Measurements from ENCODE around the gene TMEM170A.
A peak's percentile ranks its signal among the peaks of the same experiment; 100 is the strongest.
"Not testable (repeated sequence)": the region's sequence is repeated elsewhere in the genome, so short reads cannot be mapped to it uniquely, and the experiment has no call there.

The TMEM170A gene

GRCh38 chr16:75479421-75479990 is 15.0 kb upstream of the TMEM170A start:
- DNase-seq, result no peak

GRCh38 chr16:75478480-75479345 is 14.2 kb upstream of the TMEM170A start:
- DNase-seq, result no peak

GRCh38 chr16:75477680-75478473 is 13.4 kb upstream of the TMEM170A start:
- no peak for DNase-seq

GRCh38 chr16:75476817-75477216 is 12.3 kb upstream of the TMEM170A start:
- DNase-seq, result no peak

- no peak for DNase-seq
Measured at GRCh38 chr16:75475420-75475847, 10.9 kb upstream of the TMEM170A start.

DNA sequence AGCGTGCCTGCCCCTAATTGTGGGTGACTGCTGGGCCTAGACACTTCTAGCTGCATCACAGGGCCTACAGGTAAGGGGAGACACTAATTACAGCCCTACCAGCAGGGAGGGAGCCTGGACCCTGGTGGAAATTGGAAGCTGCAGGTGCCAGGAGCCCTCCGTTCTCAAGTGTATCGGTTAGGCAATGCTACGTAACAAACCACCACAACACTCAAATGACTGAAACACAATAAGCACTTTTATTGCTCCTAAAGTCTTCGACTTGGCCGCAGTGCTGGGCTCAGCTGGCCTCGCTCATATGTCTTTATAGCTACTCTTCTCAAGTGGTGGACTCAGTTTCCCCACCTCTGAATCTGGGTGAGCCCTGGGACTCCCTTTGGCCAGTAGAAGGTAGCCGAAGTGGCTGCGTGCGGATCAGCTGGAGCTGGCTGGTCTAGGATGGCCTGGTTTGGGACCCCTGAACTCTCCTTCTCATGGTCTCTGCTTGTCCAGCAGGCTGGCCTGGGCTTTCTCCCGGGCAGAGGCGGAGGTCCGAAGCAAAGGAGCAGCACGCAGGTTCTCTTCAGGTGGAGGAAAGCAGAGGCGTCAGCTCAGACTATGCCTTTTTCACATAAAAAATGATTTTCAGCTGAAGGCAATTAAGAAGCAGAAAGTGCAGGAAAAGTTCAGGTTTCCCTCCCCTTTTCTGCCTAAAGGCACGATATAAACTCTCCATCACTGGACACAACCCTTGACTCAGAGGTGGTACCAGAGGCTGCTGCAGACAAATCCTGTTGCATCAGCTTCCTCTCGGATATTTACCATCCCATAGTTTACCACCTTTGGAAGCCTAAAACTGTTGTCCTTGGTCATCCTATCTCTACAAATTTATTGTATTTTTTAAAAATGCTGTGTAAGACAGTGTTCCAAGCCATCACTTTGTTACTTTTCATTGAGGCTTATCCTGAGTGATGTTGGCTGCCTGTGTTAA is 8.7 kb upstream of the TMEM170A start:
- DNase-seq, result no peak

DNA sequence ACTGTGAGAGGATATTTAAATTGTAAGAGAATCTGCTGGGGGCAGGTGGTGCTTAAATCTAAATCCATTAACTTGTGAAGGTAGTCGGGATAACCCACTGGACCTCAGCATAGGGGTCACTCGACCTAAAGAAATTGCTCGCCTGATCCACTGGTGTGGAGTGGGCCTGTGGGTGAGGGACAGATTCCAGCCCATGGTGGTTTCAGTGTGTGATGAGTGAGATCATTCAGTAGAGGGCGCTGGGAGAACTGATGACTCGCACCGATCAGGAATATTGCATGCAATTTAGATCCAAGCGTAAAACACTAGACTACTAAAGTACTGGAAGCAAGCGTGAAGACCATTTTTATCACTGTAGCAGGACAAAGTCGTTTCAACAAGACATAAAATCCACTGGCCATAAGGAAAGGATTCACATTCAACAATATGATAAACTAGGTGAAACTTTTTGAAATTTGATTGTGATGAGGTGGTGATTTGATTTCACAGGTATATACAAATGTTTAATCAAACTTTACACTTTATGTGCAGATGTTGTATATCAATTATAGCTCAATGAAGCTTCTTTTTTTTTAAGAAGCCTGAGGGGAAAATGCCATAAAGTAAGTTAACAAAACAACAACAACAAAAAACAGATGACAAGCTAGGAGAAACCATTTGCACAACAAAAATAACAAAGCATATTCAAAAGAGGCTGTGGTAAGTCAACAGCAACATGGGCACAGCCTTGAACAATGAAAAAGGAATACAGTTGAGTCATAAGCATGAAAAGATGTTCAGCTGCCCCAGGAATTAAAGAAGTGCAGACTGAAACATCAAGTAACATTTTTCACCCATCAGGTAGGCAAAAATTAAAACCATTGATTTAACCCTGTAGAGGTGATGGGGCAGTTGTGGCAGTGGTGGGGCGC is 7.5 kb upstream of the TMEM170A start:
- DNase-seq, result peak; percentile 51

- no peak for DNase-seq
Measured at GRCh38 chr16:75466760-75467159, 2.3 kb upstream of the TMEM170A start.

DNA sequence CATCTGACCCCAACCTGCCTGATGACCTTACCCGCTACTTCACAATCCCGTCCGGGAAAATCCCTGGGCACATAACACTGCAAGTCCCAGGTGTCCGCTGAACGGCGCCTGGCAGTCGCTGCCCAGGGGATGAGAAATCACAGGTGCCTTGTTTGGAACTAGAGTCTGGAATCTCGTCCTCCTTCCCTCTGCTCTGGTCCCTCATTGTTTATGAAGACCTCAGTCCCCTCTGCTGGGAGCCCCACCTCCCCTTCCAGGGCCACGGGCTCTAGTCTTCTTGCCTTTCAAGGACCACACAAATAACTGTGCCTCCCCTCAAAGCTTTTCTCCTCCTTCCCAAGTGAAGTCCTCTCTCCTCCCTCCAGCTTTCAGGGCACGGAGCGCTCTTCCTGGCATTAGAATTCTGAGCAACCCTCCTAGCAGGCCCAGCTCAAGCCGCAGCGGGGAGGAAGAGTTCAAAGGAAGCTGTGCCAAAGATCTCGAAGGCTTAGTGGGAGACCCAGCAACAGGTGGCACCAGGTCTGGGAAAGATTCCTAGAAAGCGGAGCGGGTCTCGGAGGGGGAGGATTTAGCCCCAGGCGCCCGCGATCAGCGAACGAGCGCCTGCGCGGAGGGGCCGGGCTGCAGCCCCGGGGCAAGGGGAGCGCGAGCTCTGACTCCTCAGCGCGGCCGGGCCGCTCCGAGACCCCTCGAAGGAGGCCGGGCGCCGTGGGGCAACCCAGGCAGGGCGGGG is 934 bp downstream of the TMEM170A start:
- peak; percentile 48 for DNase-seq

GRCh38 chr16:75462806-75463205 is 1.7 kb downstream of the TMEM170A start:
- DNase-seq, result no peak

- DNase-seq, result no peak
Measured at GRCh38 chr16:75461575-75461974, 2.9 kb downstream of the TMEM170A start.

GRCh38 chr16:75460446-75460845 is 4.0 kb downstream of the TMEM170A start:
- DNase-seq, result no peak

GRCh38 chr16:75459691-75460090 is 4.8 kb downstream of the TMEM170A start:
- DNase-seq, result no peak

DNA sequence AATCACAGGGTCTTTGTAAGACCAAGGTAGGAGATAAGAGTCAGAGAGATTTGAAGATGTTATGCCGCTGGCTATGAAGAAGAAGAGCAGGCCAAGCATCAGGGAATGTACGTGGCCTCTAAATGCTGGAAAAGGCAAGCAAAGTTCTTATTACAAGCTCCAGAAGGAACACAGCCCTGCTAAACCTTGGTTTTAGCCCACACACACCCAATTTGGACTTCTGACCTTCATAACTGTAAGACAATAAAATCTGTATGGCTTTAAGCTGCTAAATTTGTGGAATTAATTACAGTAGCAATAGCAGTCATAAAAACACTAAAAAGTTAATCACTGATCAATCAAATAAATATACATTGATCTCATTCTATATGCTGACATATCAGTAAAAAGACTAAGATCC is 6.0 kb downstream of the TMEM170A start:
- no peak for DNase-seq

- DNase-seq, result no peak
Measured at GRCh38 chr16:75458029-75458428, 6.5 kb downstream of the TMEM170A start.

GRCh38 chr16:75457485-75458021 is 6.9 kb downstream of the TMEM170A start:
- no peak for DNase-seq

DNA sequence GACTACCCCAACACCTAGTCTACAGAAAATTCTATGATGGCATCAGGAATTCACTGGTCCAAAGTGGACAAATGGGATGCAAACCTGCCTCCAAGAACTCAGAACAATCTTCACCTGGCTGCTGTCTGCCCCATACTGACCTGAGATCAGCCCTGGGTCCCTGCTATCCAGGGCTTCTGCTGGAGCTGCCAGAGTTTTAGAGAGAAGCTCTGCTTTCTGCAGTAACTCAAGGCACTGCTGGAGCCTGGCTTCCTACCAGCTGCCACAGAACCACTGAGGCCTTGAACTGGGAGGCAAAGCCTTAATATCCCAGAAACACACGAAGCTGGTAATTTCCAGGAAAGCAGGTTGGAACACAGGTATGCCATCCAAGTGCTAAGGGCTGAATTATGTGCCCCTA is 7.5 kb downstream of the TMEM170A start:
- no peak for DNase-seq

- not testable (repeated sequence) for DNase-seq
Measured at GRCh38 chr16:75456486-75456885, 8.0 kb downstream of the TMEM170A start.

DNA sequence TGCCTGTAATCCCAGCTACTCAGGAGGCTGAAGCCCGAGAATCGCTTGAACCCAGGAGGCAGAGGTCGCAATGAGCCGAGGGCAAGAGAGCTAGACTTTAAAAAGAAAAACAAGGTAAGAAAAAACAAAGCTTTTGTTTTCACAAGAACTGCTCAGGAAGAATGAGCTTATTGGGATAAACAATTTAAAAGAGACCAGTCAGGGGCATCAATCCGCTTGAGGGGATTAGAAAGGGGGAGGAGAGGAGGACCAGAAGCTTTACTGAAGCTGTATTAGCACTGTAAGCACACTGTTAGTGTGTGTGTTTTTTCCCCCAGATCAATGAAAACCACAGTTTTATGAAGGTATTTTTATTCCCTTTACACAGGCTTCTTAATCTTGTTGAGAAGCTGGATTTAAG is 8.8 kb downstream of the TMEM170A start:
- no peak for DNase-seq

GRCh38 chr16:75452464-75453190 is 11.9 kb downstream of the TMEM170A start:
- no peak for DNase-seq
